Measurements from ENCODE around the gene DPP3.
A peak's percentile ranks its signal among the peaks of the same experiment; 100 is the strongest.

DPP3 gene

GRCh38 chr11:66498506-66498905 is 18.3 kb downstream of the DPP3 start:
- TF ChIP-seq Cebpa-rat (IDR thresholded peaks at IDR 0.05), result no peak
- no peaks in the 10 kb centered on the region for H3K9me3 ChIP-seq (replicated peaks in 1 of 11)
- peaks cover 0 to 21% (median 0%) of the 10 kb centered on the region in 11 experiments; a peak in 4 of 22 replicates for H4K20me1 ChIP-seq
- no peak overlapping the region for H3K4me2 ChIP-seq
- H3K4me3 ChIP-seq, result no peak overlapping the region
- peaks cover 76 to 100% (median 94%) of the 10 kb centered on the region in 11 experiments for H3K36me3 ChIP-seq
- H3K27me3 ChIP-seq, result no peaks in the 10 kb centered on the region
- H3K9ac ChIP-seq, result no peak overlapping the region
- no peak overlapping the region for H3K27ac ChIP-seq
- no peaks in the 10 kb centered on the region for H3K4me1 ChIP-seq

GRCh38 chr11:66505276-66505816 is 25.1 kb downstream of the DPP3 start:
- H3K9me3 ChIP-seq (replicated peaks in 1 of 11), result no peaks in the 10 kb centered on the region
- peaks cover 0 to 15% (median 5%) of the 10 kb centered on the region in 10 experiments; a peak in 12 of 20 replicates for H3K4me1 ChIP-seq
- peaks cover 40 to 89% (median 59%) of the 10 kb centered on the region in 11 experiments for H3K36me3 ChIP-seq
- H3K27ac ChIP-seq, result no peak overlapping the region
- no peak overlapping the region for H3K9ac ChIP-seq
- H3K27me3 ChIP-seq, result no peaks in the 10 kb centered on the region
- H4K20me1 ChIP-seq, result no peaks in the 10 kb centered on the region; a peak in 1 of 22 replicates
- H3K4me3 ChIP-seq, result no peak overlapping the region
- no peak overlapping the region for H3K4me2 ChIP-seq
- no peak for TF ChIP-seq Cebpa-rat (IDR thresholded peaks at IDR 0.05)

- Histone ChIP-seq H3K27ac (no peak overlapping the region), H3K36me3 (peaks cover 20 to 76% (median 39%) of the 10 kb centered on the region in 11 experiments), H3K27me3 (no peaks in the 10 kb centered on the region), H3K4me2 (peak overlapping the region in 3 of 11 experiments; percentile 71 to 95 (median 93); a peak in 5 of 22 replicates), H3K9me3 (replicated peaks in 1 of 11) (no peaks in the 10 kb centered on the region), H4K20me1 (peaks cover 0 to 5% (median 0%) of the 10 kb centered on the region in 11 experiments; a peak in 1 of 22 replicates), H3K4me3 (no peak overlapping the region), H3K9ac (no peak overlapping the region), H3K4me1 (peaks cover 10 to 25% (median 16%) of the 10 kb centered on the region in 10 experiments)
- no peak for TF ChIP-seq Cebpa-rat (IDR thresholded peaks at IDR 0.05)
Measured at GRCh38 chr11:66509131-66509561, 28.9 kb downstream of the DPP3 start.

GRCh38 chr11:66510271-66510989 is 30.2 kb downstream of the DPP3 start, which contains the start of gene BBS1:
TSS of gene BBS1 (plus strand) at chr11:66510635. CDS start at chr11:66510660, 25 bp downstream.
- no peaks in the 10 kb centered on the region for H3K27me3 ChIP-seq
- H3K4me2 ChIP-seq, result peak within 1 kb of the TSS; percentile 84 to 97 (median 94)
- peaks cover 22 to 76% (median 39%) of the 10 kb centered on the region in 11 experiments for H3K36me3 ChIP-seq
- peaks cover 0 to 5% (median 0%) of the 10 kb centered on the region in 11 experiments; a peak in 1 of 22 replicates for H4K20me1 ChIP-seq
- peaks cover 10 to 25% (median 16%) of the 10 kb centered on the region in 10 experiments for H3K4me1 ChIP-seq
- H3K27ac ChIP-seq, result peak within 1 kb of the TSS in 10 of 11 experiments; percentile 56 to 78 (median 63); a peak in 20 of 22 replicates
- peak within 1 kb of the TSS; percentile 62 to 81 (median 78) for H3K4me3 ChIP-seq
- no peaks in the 10 kb centered on the region for H3K9me3 ChIP-seq (replicated peaks in 1 of 11)
- H3K9ac ChIP-seq, result peak within 1 kb of the TSS; percentile 48 to 83 (median 76)
- no peak for TF ChIP-seq Cebpa-rat (IDR thresholded peaks at IDR 0.05)

- peak overlapping the region; percentile 48 to 83 (median 76) for H3K9ac ChIP-seq
Measured at GRCh38 chr11:66510990-66511339, 30.7 kb downstream of the DPP3 start.

GRCh38 chr11:66523611-66524010 is 43.4 kb downstream of the DPP3 start:
- Histone ChIP-seq H3K27ac (no peak overlapping the region), H3K4me1 (no peaks in the 10 kb centered on the region), H3K9ac (no peak overlapping the region), H3K4me2 (no peak overlapping the region), H4K20me1 (no peaks in the 10 kb centered on the region; a peak in 1 of 22 replicates), H3K4me3 (no peak overlapping the region), H3K27me3 (no peaks in the 10 kb centered on the region), H3K36me3 (peaks cover 46 to 88% (median 68%) of the 10 kb centered on the region in 11 experiments), H3K9me3 (replicated peaks in 1 of 11) (no peaks in the 10 kb centered on the region)
- TF ChIP-seq Cebpa-rat (IDR thresholded peaks at IDR 0.05), result no peak

More at GRCh38 chr11:66510990-66511339, 30.7 kb downstream of the DPP3 start:
- Histone ChIP-seq H3K27me3 (no peaks in the 10 kb centered on the region), H3K4me2 (peak overlapping the region; percentile 84 to 97 (median 94)), H3K27ac (peak overlapping the region in 10 of 11 experiments; percentile 56 to 78 (median 63); a peak in 17 of 22 replicates), H4K20me1 (peaks cover 0 to 5% (median 0%) of the 10 kb centered on the region in 11 experiments; a peak in 1 of 22 replicates), H3K4me3 (peak overlapping the region; percentile 62 to 81 (median 78)), H3K36me3 (peaks cover 18 to 74% (median 39%) of the 10 kb centered on the region in 11 experiments), H3K9me3 (replicated peaks in 1 of 11) (no peaks in the 10 kb centered on the region), H3K4me1 (peaks cover 10 to 25% (median 16%) of the 10 kb centered on the region in 10 experiments)
- no peak for TF ChIP-seq Cebpa-rat (IDR thresholded peaks at IDR 0.05)

GRCh38 chr11:66524304-66525040 is 44.2 kb downstream of the DPP3 start:
- Histone ChIP-seq H3K4me2 (no peak overlapping the region), H3K27ac (no peak overlapping the region), H3K9ac (no peak overlapping the region), H3K27me3 (no peaks in the 10 kb centered on the region), H3K4me1 (no peaks in the 10 kb centered on the region), H3K36me3 (peaks cover 42 to 79% (median 59%) of the 10 kb centered on the region in 11 experiments), H4K20me1 (no peaks in the 10 kb centered on the region; a peak in 1 of 22 replicates), H3K4me3 (no peak overlapping the region), H3K9me3 (replicated peaks in 1 of 11) (no peaks in the 10 kb centered on the region)
- TF ChIP-seq Cebpa-rat (IDR thresholded peaks at IDR 0.05), result no peak

GRCh38 chr11:66529069-66529468 is 48.8 kb downstream of the DPP3 start:
- Histone ChIP-seq H3K4me3 (no peak overlapping the region), H3K9ac (no peak overlapping the region), H3K27me3 (no peaks in the 10 kb centered on the region), H3K36me3 (peaks cover 7 to 58% (median 22%) of the 10 kb centered on the region in 11 experiments; a peak in 18 of 22 replicates), H4K20me1 (peaks cover 0 to 18% (median 0%) of the 10 kb centered on the region in 11 experiments; a peak in 3 of 22 replicates), H3K4me1 (0 out of 20 replicates have a peak, but pooled peaks cover 0 to 5% (median 0%) of the 10 kb centered on the region in 10 experiments), H3K9me3 (replicated peaks in 1 of 11) (no peaks in the 10 kb centered on the region), H3K27ac (no peak overlapping the region), H3K4me2 (no peak overlapping the region)
- TF ChIP-seq Cebpa-rat (IDR thresholded peaks at IDR 0.05), result no peak

Measured in BLaER1 treated with 17β-estradiol and CSF1 and Interleukin-3, amounts not matched to agents 10 nM and 100 nM (cell line).